Measurements from ENCODE around the gene KDM5B.
"Not testable (repeated sequence)": the region's sequence is repeated elsewhere in the genome, so short reads cannot be mapped to it uniquely, and the experiment has no call there.

The KDM5B gene

GRCh38 chr1:202812176-202813026, 4.2 kb upstream of the KDM5B start:
- no peak for DNase-seq (ENCODE audit: low read depth)

DNA sequence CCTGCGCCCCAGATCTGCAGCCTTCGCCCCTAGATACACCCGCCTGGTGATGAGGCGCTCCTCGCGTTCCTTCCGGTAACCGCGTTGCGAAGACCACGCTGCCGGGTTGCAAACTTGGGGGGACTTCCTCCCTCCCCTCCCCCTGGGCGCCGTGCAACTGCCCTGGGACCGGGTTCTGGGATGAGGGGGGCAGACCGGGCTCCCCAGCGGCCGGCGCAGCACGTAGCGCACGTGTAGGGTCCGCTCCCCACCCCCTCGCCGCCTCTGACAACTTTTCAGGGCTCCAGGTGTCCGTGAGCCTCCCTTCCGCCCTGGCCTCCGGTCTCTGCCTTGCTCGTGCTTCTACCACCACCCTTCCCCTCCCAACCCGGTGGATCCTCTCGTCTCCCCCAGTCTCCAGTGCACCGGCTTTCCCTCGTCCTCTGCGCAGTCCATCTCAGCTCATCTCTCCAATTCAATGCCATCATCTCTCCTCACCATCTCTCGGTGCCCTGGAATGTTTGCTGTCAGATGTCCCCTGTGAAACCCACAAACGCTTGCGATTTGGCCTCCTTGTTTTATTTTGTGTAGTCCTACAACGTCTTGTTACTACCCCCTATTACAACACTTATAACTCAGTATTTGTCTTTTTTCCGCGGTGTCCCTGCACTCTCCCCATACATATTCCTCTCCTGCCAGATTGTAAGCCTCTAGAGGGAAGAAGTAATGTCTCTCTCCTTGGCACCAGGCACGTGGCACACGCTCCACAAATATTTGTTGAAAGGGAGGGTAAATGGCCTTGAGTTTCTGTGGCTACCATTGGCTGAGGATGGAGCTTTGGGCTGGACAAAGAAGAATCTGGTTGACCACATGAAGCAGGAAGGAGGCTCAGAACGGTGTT, 3.3 kb upstream of the KDM5B start:
- DNase-seq (ENCODE audit: low read depth): no peak

GRCh38 chr1:202810615-202811295, 2.5 kb upstream of the KDM5B start, which contains the start of gene PCAT6:
Gene PCAT6 (plus strand): TSS chr1:202810954.
- DNase-seq (ENCODE audit: low read depth): peak; percentile 69

- DNase-seq (ENCODE audit: low read depth): no peak
Observed at GRCh38 chr1:202810193-202810614, 2.0 kb upstream of the KDM5B start.

GRCh38 chr1:202809597-202810159, 1.5 kb upstream of the KDM5B start:
- no peak for DNase-seq (ENCODE audit: low read depth)

DNA sequence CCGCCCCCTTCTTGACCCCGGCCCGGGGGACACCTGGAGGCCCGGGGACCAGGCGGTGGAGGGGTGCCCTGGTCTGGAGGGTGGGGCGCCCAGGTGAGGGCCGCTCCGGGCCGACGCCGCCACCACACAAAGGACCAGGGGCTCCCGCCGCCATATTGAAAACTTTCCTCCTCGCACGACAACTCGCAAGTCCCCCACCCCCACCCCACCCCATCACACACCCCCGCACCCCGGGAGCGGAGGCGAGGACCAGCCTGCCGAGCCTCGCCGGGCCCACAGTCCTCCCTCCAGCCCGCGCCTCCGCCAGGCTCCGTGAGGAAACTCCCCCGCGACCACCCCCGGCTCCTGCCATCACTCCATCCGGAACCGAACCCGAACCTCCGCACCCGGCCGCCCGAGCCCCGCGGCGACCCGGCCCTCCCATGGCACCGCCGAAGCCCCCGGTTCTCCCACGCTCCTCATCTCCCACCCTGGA, 733 bp downstream of the KDM5B start:
- DNase-seq (ENCODE audit: low read depth): no peak

- no peak for DNase-seq (ENCODE audit: low read depth)
Observed at GRCh38 chr1:202806845-202807450, 1.3 kb downstream of the KDM5B start.

DNA sequence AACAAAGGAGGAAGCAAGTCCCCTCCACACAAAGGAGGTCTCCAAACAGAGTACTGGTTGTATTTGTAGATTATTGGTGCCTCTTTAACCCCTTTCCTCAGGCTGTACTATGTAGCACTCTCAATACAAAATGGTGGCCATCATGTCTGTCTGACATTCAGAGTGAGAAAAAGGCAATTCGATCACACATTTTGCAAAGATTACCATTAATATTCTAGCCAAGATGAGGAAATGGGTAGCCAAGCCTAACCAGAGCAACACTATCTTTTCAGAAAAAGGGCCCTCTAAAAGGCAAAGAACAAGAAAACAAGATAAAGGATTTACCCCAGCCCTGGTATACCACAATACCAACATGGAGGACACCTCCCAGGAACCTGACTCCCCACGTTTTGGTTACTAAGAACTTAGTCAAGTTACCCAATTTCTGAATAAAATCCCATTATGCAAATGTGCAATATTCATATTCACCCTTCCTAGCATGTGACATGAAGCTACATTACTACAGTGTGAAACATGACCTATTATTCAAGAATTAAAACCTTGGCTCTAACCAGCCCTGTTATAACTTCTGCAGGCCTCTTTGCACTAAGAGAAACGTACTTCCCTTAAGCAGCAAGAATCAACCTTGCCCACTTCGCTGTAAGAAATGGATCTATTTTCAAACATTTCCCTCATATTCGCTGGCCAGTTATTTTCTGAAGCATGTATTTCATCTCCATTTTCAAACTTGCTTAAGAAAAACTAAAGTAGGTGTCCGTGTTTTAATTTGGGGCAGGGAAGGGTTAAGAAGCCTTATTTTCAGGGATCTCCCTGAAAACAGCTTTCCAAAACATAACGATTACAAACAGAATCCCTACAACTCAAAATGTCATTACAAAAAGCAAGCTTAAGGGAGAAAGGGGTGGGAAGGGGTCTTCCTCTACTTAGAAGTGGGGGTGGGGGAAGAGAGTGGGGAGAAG, 2.1 kb downstream of the KDM5B start:
- DNase-seq (ENCODE audit: low read depth): no peak

GRCh38 chr1:202804126-202804525, 4.1 kb downstream of the KDM5B start:
- DNase-seq (ENCODE audit: low read depth): no peak

DNA sequence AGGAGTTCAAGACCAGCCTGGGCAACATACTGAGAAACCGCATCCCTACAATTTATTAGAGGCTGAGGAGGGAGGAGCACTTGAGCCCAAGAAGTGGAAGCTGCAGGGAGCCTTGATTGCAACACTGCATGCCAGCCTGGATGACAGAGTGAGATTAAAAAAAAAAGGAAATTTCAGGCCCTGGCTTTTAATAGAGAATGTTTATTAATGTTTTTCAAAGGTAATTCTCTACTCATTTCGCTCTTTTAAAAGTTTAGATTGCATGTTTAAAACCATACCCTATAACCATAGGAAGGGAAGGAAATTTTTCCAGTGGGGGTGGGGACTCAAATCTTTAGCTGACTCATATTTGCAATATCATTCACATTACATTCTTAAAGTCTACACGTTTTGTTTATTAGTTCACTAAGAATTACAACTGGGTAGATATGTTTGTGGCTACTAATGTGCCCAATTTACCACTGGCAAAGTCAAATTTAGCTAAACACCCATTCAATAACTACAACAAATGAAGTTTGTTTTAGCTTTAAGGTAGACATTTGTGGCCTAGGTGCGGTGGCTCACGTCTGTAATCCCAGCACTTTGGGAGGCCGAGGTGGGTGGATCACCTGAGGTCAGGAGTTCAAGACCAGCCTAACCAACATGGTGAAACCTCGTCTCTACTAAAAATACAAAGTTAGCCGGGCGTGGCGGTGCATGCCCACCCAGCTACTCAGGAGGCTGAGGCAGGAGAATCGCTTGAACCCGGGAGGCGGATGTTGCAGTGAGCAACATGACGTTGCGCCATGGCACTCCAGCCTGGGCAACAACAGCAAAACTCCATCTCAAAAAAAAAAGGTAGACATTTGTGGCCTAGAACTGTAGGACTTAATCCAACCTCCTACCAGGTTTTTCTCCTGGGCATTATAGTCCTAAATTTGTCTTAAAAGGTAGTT, 5.0 kb downstream of the KDM5B start:
- DNase-seq (ENCODE audit: low read depth): no peak

- no peak for DNase-seq (ENCODE audit: low read depth)
Observed at GRCh38 chr1:202802034-202802433, 6.2 kb downstream of the KDM5B start.

DNA sequence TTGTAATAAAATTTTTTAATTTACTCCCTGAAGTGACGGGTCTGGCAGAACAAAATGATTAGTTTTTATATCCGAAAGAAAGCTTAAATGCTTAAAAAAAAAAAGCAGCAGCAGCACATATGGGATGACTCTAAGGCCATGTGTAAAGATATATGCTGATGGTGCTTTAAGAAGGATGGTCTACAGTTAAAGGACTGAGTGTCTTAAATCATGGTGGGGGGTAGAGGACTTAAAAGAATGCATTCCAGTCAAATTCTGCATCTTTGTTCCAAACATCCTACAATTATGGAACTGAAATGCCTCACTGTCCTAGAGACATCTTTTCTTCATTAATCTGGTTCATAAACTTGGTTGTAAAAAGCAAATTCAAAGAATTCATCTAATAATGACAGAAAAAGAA, 7.0 kb downstream of the KDM5B start:
- DNase-seq (ENCODE audit: low read depth): no peak

DNA sequence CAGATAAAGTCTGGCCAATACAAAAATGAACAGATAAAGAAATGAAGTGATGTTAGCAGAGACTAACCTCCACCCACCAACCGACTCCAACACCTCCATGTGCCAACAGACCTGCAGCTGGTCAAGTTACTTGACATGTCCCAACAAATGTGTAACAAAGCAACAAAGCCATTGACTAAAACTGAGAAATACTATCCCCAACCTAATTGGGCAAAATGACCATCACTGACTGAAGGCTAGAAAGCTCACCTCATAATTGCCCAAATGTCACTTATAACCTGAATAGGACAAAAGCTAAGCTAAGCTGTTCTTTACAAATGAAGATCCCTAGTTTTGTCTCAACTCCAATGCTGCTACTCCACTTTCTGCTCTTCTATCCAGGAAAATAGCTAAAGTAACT, 7.5 kb downstream of the KDM5B start:
- DNase-seq (ENCODE audit: low read depth): no peak

DNA sequence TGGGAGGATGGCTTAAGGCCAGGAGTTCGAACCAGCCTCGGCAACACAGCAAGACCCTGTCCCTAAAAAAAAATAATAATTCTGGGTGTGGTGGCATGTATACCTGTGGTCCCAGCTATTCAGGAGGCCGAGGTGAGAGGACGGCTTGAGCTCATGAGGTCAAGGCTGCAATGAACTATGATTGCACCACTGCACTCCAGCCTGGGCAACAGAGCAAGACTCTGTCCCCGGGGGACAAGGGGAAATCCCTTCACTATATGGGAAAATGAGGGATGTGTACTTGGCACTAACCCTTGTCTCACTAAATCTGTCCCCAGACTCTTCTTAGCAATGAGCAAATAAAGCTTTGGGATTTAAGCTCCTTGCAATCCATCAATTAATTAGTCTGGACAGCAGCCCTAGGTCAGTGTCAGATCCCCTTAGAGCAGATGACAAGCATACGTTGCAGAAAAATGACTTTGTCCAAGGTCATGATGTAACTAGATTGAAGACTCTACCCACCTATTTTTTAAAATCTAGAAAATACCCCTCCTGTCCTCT, 9.4 kb downstream of the KDM5B start:
- DNase-seq (ENCODE audit: low read depth): no peak

- DNase-seq (ENCODE audit: low read depth): no peak
Observed at GRCh38 chr1:202798260-202798659, 10.0 kb downstream of the KDM5B start.

DNA sequence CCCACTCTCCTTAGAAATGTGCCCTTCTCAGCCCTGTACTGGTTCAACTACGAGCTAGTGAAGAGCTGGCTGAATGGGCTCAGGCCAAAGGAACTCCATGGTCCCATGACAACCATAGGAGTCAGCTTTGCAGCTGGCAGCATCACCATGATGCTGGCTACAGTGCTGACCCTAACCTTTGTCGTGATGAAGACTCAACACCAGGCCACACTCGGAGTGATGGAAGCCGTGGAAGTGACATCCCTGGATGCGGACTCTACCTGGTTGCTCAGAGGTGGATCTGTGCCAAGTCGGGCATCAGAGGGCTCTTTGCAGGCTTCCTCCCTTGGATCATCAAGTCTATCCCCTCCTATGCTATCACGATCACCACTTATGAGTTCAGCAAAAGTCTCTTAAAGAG, 11.6 kb downstream of the KDM5B start:
- no peak for DNase-seq (ENCODE audit: low read depth)

- DNase-seq (ENCODE audit: low read depth): not testable (repeated sequence)
Observed at GRCh38 chr1:202794931-202795330, 13.3 kb downstream of the KDM5B start.

DNA sequence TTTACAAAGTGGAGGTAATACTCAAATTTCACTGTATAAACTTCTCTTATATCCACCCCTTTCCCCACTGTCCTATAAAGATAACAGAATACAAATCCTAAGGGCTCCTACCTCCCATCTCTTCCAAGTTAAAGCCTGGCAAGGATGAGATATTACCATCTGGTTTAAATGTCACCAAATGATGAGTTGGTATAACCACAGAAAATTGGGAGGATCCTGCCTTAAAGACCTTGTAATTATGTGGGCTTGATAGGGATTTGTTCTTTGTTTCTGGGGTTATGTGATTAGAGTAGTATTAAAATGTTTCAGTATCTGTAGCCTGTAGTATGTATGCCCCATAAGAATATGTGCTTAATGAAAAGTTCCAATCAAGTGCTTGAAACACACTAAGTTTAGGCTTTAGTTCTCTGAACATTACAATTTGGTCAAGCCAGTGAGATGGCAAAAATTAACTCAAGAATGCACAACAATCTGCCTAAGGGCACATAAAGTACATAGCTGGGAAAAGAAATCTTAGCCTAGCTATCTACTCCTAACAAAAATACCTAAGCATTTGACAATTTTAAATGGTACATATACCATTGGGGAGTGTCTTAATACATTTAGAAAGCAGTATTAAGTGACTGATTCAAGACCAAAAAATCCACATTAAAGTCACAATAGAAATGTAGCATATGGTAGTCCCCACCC, 14.0 kb downstream of the KDM5B start:
- DNase-seq (ENCODE audit: low read depth): no peak

Measured in stimulated activated CD8-positive, alpha-beta memory T cell treated with anti-CD3 and anti-CD28 coated beads, Interleukin-15, amount 100 ng/mL, for 1 hour (primary cell).